AG09319 (cell line): Measurements from ENCODE around the gene ELOB.

ENCODE experiments used
- DNase-seq: peaks from one replicate; pipeline ENCODE4 v3.0.0-alpha.2; 2010; ENCODE audit warnings: low read depth; ENCODE audit errors: extremely low read depth
- TF ChIP-seq, protein P1 (sequence below): IDR thresholded peaks from 2 replicates; pipeline ENCODE4 v1.5.1; 2011; ENCODE audit warnings: low read depth, mild to moderate bottlenecking, inconsistent platforms, low read length, moderate library complexity

The ELOB gene

GRCh38 chr16:2745961-2746360 is 31.1 kb downstream of the ELOB start:
- DNase-seq: no peak
- TF ChIP-seq, protein P1, sequence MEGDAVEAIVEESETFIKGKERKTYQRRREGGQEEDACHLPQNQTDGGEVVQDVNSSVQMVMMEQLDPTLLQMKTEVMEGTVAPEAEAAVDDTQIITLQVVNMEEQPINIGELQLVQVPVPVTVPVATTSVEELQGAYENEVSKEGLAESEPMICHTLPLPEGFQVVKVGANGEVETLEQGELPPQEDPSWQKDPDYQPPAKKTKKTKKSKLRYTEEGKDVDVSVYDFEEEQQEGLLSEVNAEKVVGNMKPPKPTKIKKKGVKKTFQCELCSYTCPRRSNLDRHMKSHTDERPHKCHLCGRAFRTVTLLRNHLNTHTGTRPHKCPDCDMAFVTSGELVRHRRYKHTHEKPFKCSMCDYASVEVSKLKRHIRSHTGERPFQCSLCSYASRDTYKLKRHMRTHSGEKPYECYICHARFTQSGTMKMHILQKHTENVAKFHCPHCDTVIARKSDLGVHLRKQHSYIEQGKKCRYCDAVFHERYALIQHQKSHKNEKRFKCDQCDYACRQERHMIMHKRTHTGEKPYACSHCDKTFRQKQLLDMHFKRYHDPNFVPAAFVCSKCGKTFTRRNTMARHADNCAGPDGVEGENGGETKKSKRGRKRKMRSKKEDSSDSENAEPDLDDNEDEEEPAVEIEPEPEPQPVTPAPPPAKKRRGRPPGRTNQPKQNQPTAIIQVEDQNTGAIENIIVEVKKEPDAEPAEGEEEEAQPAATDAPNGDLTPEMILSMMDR: no peak

DNA sequence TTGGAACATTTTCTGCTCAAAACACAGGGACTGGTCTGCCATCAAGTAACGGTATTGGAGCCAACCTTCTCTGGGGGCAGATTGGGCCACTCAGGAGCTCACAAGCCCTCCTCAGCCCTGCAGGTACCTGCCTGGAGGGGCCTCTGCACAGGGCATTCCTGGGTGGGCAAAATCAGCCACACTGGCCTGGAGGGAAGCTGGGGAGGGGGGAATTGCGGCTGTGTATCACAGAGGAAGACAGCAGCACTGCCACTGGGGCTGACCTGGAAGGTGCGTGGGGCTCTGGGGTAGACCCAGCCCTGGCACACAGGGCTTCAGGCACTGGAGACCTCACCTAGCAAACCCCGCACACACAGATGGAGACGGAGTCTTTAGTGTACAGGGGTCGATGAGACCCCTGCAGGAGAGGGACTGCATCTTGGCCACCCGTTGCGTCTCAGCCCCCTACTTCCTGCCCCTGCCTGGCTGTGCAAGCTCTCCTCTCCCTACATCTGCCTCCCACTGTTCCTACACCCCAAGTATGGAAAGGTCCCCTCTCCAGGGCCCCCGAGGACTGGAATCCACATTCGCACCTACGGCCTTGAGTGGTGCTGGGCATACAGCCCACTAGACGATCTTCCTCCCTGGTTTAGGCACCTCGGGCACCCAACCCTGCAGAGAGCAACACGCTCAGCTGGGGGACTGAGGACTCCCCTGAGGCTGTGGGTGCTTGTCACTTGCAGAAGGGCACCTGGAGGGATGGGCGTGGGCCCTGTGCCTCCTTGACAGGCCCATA is 31.8 kb downstream of the ELOB start:
- TF ChIP-seq, protein P1: no peak
- no peak for DNase-seq

DNA sequence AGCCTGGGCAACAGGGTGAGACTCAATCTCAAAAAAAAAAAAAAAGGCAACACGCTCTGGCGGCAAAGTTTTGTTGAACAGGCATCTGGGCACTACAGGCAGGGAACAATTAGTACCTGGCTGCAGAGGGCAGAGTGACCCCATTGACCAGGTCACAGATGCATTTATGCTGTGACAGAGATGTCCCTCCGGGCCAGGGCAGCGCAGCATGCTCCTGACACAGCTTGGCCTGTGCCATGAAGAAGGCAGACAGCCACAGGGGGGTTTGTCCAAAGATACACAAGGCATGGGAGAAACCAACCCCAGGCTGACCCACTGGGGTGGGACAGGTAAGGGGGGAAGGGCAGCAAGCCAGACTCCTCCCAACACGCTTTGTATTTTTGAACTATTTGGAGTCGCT is 32.4 kb downstream of the ELOB start:
- TF ChIP-seq, protein P1: no peak
- no peak for DNase-seq

- TF ChIP-seq, protein P1: no peak
- no peak for DNase-seq
Measured at GRCh38 chr16:2743007-2743810, 33.9 kb downstream of the ELOB start.

GRCh38 chr16:2742323-2743006 is 34.6 kb downstream of the ELOB start:
- DNase-seq: no peak
- TF ChIP-seq, protein P1: no peak

DNA sequence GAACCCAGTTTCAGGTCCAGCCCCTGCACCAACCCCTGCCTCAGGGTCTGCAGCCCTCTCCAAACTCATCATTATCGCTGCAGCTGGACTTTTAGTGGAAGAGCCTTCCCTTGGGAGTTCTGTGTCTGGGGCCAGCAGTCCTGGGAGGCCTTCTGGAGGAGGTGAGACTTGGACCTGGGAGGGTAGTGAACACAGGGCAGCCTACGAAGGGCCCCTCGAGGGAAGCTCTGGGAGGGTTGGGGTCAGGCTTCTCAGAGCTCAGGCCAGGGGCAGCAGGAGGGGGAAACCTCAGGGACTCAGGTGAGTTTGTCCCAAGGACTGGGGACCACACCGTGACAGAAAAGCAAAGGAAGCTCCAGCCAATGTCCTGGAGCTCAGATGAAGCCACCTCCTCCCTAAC is 35.9 kb downstream of the ELOB start:
- DNase-seq: no peak
- TF ChIP-seq, protein P1: no peak
